HG02763 (cell line): ENCODE measurements around the gene ALDH3A2.
"Not testable (repeated sequence)": the region's sequence is repeated elsewhere in the genome, so short reads cannot be mapped to it uniquely, and the experiment has no call there.

Experiments
- ATAC-seq: cut with Tn5 transposase; IDR thresholded peaks from one replicate; pipeline ENCODE4 v1.9.1; 2021; ENCODE audit warnings: mild to moderate bottlenecking, moderate library complexity; ENCODE audit not compliant: unreplicated experiment

The ALDH3A2 gene

GRCh38 chr17:19649274-19649541 is 657 bp downstream of the ALDH3A2 start:
- ATAC-seq: no peak

GRCh38 chr17:19650826-19651225 is 2.3 kb downstream of the ALDH3A2 start:
- no peak for ATAC-seq

- ATAC-seq: no peak
Observed at GRCh38 chr17:19651451-19652238, 3.1 kb downstream of the ALDH3A2 start.

GRCh38 chr17:19652595-19652994 is 4.0 kb downstream of the ALDH3A2 start:
- ATAC-seq: no peak

GRCh38 chr17:19654342-19654886 is 5.9 kb downstream of the ALDH3A2 start:
- ATAC-seq: no peak

- no peak for ATAC-seq
Observed at GRCh38 chr17:19654896-19655295, 6.3 kb downstream of the ALDH3A2 start.

- no peak for ATAC-seq
Observed at GRCh38 chr17:19656336-19656735, 7.8 kb downstream of the ALDH3A2 start.

- no peak for ATAC-seq
Observed at GRCh38 chr17:19656851-19657581, 8.5 kb downstream of the ALDH3A2 start.

GRCh38 chr17:19659366-19660177 is 11.0 kb downstream of the ALDH3A2 start:
- no peak for ATAC-seq

- ATAC-seq: no peak
Observed at GRCh38 chr17:19660219-19660870, 11.8 kb downstream of the ALDH3A2 start.

GRCh38 chr17:19661121-19661520 is 12.6 kb downstream of the ALDH3A2 start:
- no peak for ATAC-seq

- no peak for ATAC-seq
Observed at GRCh38 chr17:19663097-19663496, 14.5 kb downstream of the ALDH3A2 start.

GRCh38 chr17:19664136-19664820 is 15.7 kb downstream of the ALDH3A2 start:
- no peak for ATAC-seq

- ATAC-seq: no peak
Observed at GRCh38 chr17:19664821-19665181, 16.2 kb downstream of the ALDH3A2 start.

GRCh38 chr17:19669680-19670079 is 21.1 kb downstream of the ALDH3A2 start:
- not testable (repeated sequence) for ATAC-seq

GRCh38 chr17:19670908-19671307 is 22.4 kb downstream of the ALDH3A2 start:
- ATAC-seq: no peak

- no peak for ATAC-seq
Observed at GRCh38 chr17:19671433-19671832, 22.9 kb downstream of the ALDH3A2 start.

GRCh38 chr17:19672009-19672750 is 23.6 kb downstream of the ALDH3A2 start:
- ATAC-seq: no peak

GRCh38 chr17:19673623-19674022 is 25.1 kb downstream of the ALDH3A2 start:
- ATAC-seq: no peak

GRCh38 chr17:19676896-19677295 is 28.3 kb downstream of the ALDH3A2 start:
- no peak for ATAC-seq
